Left ventricle myocardium inferior (tissue), 1 donor: ENCODE data around the gene KISS1. TPM values are rescaled to one million over a fixed set of nuclear protein-coding genes. Genes with fewer than 3 reads are reported as not detected.

Experiments used
- DNase-seq: peaks from one replicate; pipeline ENCODE4 v3.0.0-alpha.2; 2020
- H3K27ac ChIP-seq: fragments of 200-600 bp; replicated peaks from 2 replicates; pipeline ENCODE4 v1.8.0; 2021
- H3K27me3 ChIP-seq: fragments of 200-600 bp; 2 replicates; pipeline ENCODE4 v1.8.0; 2021; ENCODE audit warnings: low read depth
- H3K36me3 ChIP-seq: fragments of 200-600 bp; 2 replicates; pipeline ENCODE4 v1.8.0; 2021
- H3K4me1 ChIP-seq: fragments of 200-600 bp; 2 replicates; pipeline ENCODE4 v1.8.0; 2021
- H3K4me3 ChIP-seq: fragments of 200-600 bp; 2 replicates; pipeline ENCODE4 v1.8.0; 2021; ENCODE audit warnings: mild to moderate bottlenecking, moderate library complexity
- H3K9me3 ChIP-seq: fragments of 200-600 bp; replicated peaks from 2 replicates; pipeline ENCODE4 v1.8.0; 2021
- CTCF ChIP-seq: fragments of 200-600 bp; IDR thresholded peaks from 2 replicates; pipeline ENCODE4 v1.8.0; 2021; ENCODE audit warnings: antibody characterized with exemption, mild to moderate bottlenecking, borderline replicate concordance
- intact Hi-C: fragments of 100-400 bp; cut with micrococcal nuclease; formaldehyde crosslinking; loops from one replicate; pipeline ENCODE4 v1.11.0; 2022
- total RNA-seq: library from RNA; stranded (reverse); fragmentation: NEBNext Ultra II Directional; extraction: Animal tissue kit (Norgen Biotek cat#: 25700); gene quantifications from one replicate; pipeline ENCODE4 v1.2.1, GENCODE V29; 2021
- donor health status: DM: no; HTN: yes; CAD: no; lungs with severe emphysema.

The KISS1 gene
- total RNA-seq, 1 donor from 2014 or later: not detected

GRCh38 chr1:204149107-204149506 lies 47.2 kb downstream of the KISS1 start:
- Histone ChIP-seq H3K36me3 (no peaks in the 10 kb centered on the region), H3K27me3 (peaks cover 2% of the 10 kb centered on the region), H3K4me3 (no peak overlapping the region), H3K9me3 (no peaks in the 10 kb centered on the region), H3K27ac (no peak overlapping the region), H3K4me1 (peaks cover 25% of the 10 kb centered on the region)
- intact Hi-C loops: no loop called here
- TF ChIP-seq CTCF: no peak
- DNase-seq: no peak

- TF ChIP-seq CTCF: no peak
- no peak overlapping the region for H3K27ac ChIP-seq
- intact Hi-C loops: no loop called here
- no peaks in the 10 kb centered on the region for H3K36me3 ChIP-seq
- H3K4me1 ChIP-seq: peaks cover 23% of the 10 kb centered on the region
- no peaks in the 10 kb centered on the region for H3K27me3 ChIP-seq
- no peaks in the 10 kb centered on the region for H3K9me3 ChIP-seq
- H3K4me3 ChIP-seq: no peak overlapping the region
- no peak for DNase-seq
Measured at GRCh38 chr1:204147406-204148383, 48.6 kb downstream of the KISS1 start.

- Histone ChIP-seq H3K4me1 (peaks cover 16% of the 10 kb centered on the region), H3K9me3 (no peaks in the 10 kb centered on the region), H3K36me3 (no peaks in the 10 kb centered on the region), H3K27ac (no peak overlapping the region), H3K4me3 (no peak overlapping the region), H3K27me3 (no peaks in the 10 kb centered on the region)
- no peak for TF ChIP-seq CTCF
- DNase-seq: no peak
- intact Hi-C loops: no loop called here
Measured at GRCh38 chr1:204146965-204147364, 49.3 kb downstream of the KISS1 start.

GRCh38 chr1:204146309-204146708 lies 50.0 kb downstream of the KISS1 start:
- intact Hi-C loops: no loop called here
- H3K27me3 ChIP-seq: no peaks in the 10 kb centered on the region
- peaks cover 10% of the 10 kb centered on the region for H3K4me1 ChIP-seq
- no peak overlapping the region for H3K27ac ChIP-seq
- H3K36me3 ChIP-seq: no peaks in the 10 kb centered on the region
- TF ChIP-seq CTCF: no peak
- no peaks in the 10 kb centered on the region for H3K9me3 ChIP-seq
- DNase-seq: no peak
- H3K4me3 ChIP-seq: no peak overlapping the region

GRCh38 chr1:204145033-204145504 lies 51.2 kb downstream of the KISS1 start:
- Histone ChIP-seq H3K4me3 (no peak overlapping the region), H3K9me3 (no peaks in the 10 kb centered on the region), H3K4me1 (peaks cover 1% of the 10 kb centered on the region), H3K36me3 (no peaks in the 10 kb centered on the region), H3K27ac (no peak overlapping the region), H3K27me3 (no peaks in the 10 kb centered on the region)
- no peak for TF ChIP-seq CTCF
- DNase-seq: no peak
- intact Hi-C loops: no loop called here
